ENCODE results near the gene MGAT4D. TPM values are rescaled to one million over a fixed set of nuclear protein-coding genes. Genes with fewer than 3 reads are reported as not detected.
"Not testable (repeated sequence)": the region's sequence is repeated elsewhere in the genome, so short reads cannot be mapped to it uniquely, and the experiment has no call there.

The MGAT4D gene
- total and polyA plus RNA-seq, 10 of the 15 experiments (the other 5 are each of a cell fraction or from before 2014, with no cell fraction given) = not detected

GRCh38 chr4:140413130-140413969 is 84.7 kb downstream of the MGAT4D start:
- DNase-seq (ENCODE audit: low read depth, low spot score); BruUV-seq (replicated peaks); H4K20me1 ChIP-seq (ENCODE audit: control insufficient read depth, insufficient read depth); in situ Hi-C loops (cut with MboI); H3K4me3 ChIP-seq; FAIRE-seq; H3K36me3 ChIP-seq (ENCODE audit: control insufficient read depth in 2 of 2, insufficient read depth in 2 of 2, low read length in 1 of 2); intact Hi-C loops (cut with micrococcal nuclease; ENCODE audit: unreplicated experiment); ATAC-seq; H3K9ac ChIP-seq (ENCODE audit: control insufficient read depth, insufficient read depth, low read length); H3K4me1 ChIP-seq (ENCODE audit: control insufficient read depth, insufficient read depth, low read length); H3K27ac ChIP-seq (ENCODE audit: control insufficient read depth, insufficient read depth); H3K4me2 ChIP-seq (ENCODE audit: control insufficient read depth, insufficient read depth); H2AFZ ChIP-seq (ENCODE audit: control insufficient read depth, low read depth, low read length); POLR2A ChIA-PET; H3K9me3 ChIP-seq (replicated peaks; ENCODE audit: control insufficient read depth, insufficient read depth, low read length); RAD21 ChIA-PET (ENCODE audit: unreplicated experiment); H3K79me2 ChIP-seq (ENCODE audit: control insufficient read depth, insufficient read depth, low read length); H3K27me3 ChIP-seq (replicated peaks in 1 of 2; ENCODE audit: control insufficient read depth in 2 of 2, insufficient read depth in 2 of 2, low read length in 1 of 2): not testable (repeated sequence)
- ChIA-PET CTCF (interaction anchor here (0.9 kb wide), 1 partner anchor 51 kb away, joined by 3 read pairs; no protein-coding TSS in a partner anchor), SMC1A (ENCODE audit: uncharacterized antibody, unreplicated experiment) (interaction anchor here (1.5 kb wide), 1 partner anchor 470 kb away, joined by 3 read pairs; no protein-coding TSS in a partner anchor)
- 78% methylated on average over 27 of the region's 32 CpGs for WGBS (ENCODE audit: insufficient coverage, insufficient replicate concordance, low lambda C conversion rate, missing lambda C conversion rate)

- ATAC-seq = no peak
- ChIA-PET RAD21 (ENCODE audit: unreplicated experiment) (no interaction called here), CTCF (no interaction called here), SMC1A (ENCODE audit: uncharacterized antibody, unreplicated experiment) (no interaction called here), POLR2A (no interaction called here)
- Histone ChIP-seq H3K27me3 (replicated peaks in 1 of 2; ENCODE audit: control insufficient read depth in 2 of 2, insufficient read depth in 2 of 2, low read length in 1 of 2) (no peaks in the 10 kb centered on the region), H3K79me2 (ENCODE audit: control insufficient read depth, insufficient read depth, low read length) (no peaks in the 10 kb centered on the region), H3K4me1 (ENCODE audit: control insufficient read depth, insufficient read depth, low read length) (no peaks in the 10 kb centered on the region), H3K4me2 (ENCODE audit: control insufficient read depth, insufficient read depth) (no peak overlapping the region), H3K27ac (ENCODE audit: control insufficient read depth, insufficient read depth) (no peak overlapping the region), H3K4me3 (no peak overlapping the region), H3K9ac (ENCODE audit: control insufficient read depth, insufficient read depth, low read length) (no peak overlapping the region), H2AFZ (ENCODE audit: control insufficient read depth, low read depth, low read length) (no peak overlapping the region), H3K36me3 (ENCODE audit: control insufficient read depth in 2 of 2, insufficient read depth in 2 of 2, low read length in 1 of 2) (no peaks in the 10 kb centered on the region), H3K9me3 (replicated peaks; ENCODE audit: control insufficient read depth, insufficient read depth, low read length) (no peaks in the 10 kb centered on the region), H4K20me1 (ENCODE audit: control insufficient read depth, insufficient read depth) (no peaks in the 10 kb centered on the region)
- in situ Hi-C loops (cut with MboI) = no loop called here
- intact Hi-C loops (cut with micrococcal nuclease; ENCODE audit: unreplicated experiment) = no loop called here
- BruUV-seq (replicated peaks) = no TSS peak
- no peak for FAIRE-seq
- 0% methylated on average over 1 of the region's 1 CpG for WGBS (ENCODE audit: insufficient coverage, insufficient replicate concordance, low lambda C conversion rate, missing lambda C conversion rate)
- no peak for DNase-seq (ENCODE audit: low read depth, low spot score)
- TF ChIP-seq ZNF217 (IDR thresholded peaks at IDR 0.05) = no peak
- no peak for TF ChIP-seq SREBF1 (IDR thresholded peaks at IDR 0.05; ENCODE audit: low read length)
- TF ChIP-seq MLLT1 (IDR thresholded peaks at IDR 0.05) = no peak
- TF ChIP-seq REST (IDR thresholded peaks at IDR 0.05; ENCODE audit: low read depth, low read length) = no peak
- TF ChIP-seq NR2C1 (IDR thresholded peaks at IDR 0.05) = no peak
- no peak for TF ChIP-seq SKIL (IDR thresholded peaks at IDR 0.05; ENCODE audit: low read depth, poor library complexity, severe bottlenecking)
- TF ChIP-seq EED (IDR thresholded peaks at IDR 0.05; ENCODE audit: low read depth) = no peak
Measured at GRCh38 chr4:140408974-140409373, 89.1 kb downstream of the MGAT4D start.
